ENCODE data around the gene ADAMTS3. TPM values are rescaled to one million over a fixed set of nuclear protein-coding genes. Genes with fewer than 3 reads are reported as not detected.

Gene ADAMTS3
- total and polyA plus RNA-seq, 9 of the 15 experiments (the other 6 are each of a cell fraction or from before 2014, with no cell fraction given), result 4.0 to 18.0 (median 12.1) TPM

GRCh38 chr4:72383439-72383838 lies 185.6 kb downstream of the ADAMTS3 start:
- Histone ChIP-seq H3K9ac (ENCODE audit: insufficient read depth in 1 of 2, low read depth in 2 of 2, low read length in 2 of 2) (no peak overlapping the region), H3K36me3 (ENCODE audit: control insufficient read depth, insufficient read depth, low read length) (0 out of 3 replicates have a peak, but pooled peaks cover 2% of the 10 kb centered on the region), H2AFZ (ENCODE audit: low read depth, low read length) (0 out of 2 replicates have a peak overlapping the region, but pooled peaks have one; percentile 10), H3K4me3 (no peak overlapping the region), H4K20me1 (replicated peaks; ENCODE audit: control insufficient read depth, insufficient read depth, low read length) (no peaks in the 10 kb centered on the region), H3K27me3 (ENCODE audit: control insufficient read depth in 2 of 2, insufficient read depth in 2 of 2, low read length in 2 of 2) (no peaks in the 10 kb centered on the region), H3K9me3 (replicated peaks; ENCODE audit: control insufficient read depth, insufficient read depth, low read depth, low read length) (no peaks in the 10 kb centered on the region; the same call in 1 of the 2 replicates), H3K79me2 (ENCODE audit: control insufficient read depth, insufficient read depth, low read length) (no peaks in the 10 kb centered on the region), H3K4me1 (replicated peaks in 1 of 2; ENCODE audit: control insufficient read depth in 2 of 2, insufficient read depth in 2 of 2, low read length in 2 of 2) (peaks cover 0 to 6% of the 10 kb centered on the region in 2 experiments; a peak in 3 of 5 replicates), H3K27ac (ENCODE audit: extremely low read depth, low read depth, low read length) (no peak overlapping the region), H3K9me1 (ENCODE audit: control insufficient read depth, insufficient read depth, low read length) (no peaks in the 10 kb centered on the region), H3K4me2 (ENCODE audit: insufficient read depth, low read length) (no peak overlapping the region)
- WGBS (ENCODE audit: insufficient coverage, low coverage, missing lambda C conversion rate), result 27% methylated on average over 3 of the region's 3 CpGs
- BruUV-seq (replicated peaks), result no TSS peak
- FAIRE-seq (peak; percentile 42), ATAC-seq (no peak; the same call in 2 of the 3 replicates), DNase-seq (ENCODE audit: extremely low read depth in 1 of 4, low spot score in 3 of 4) (no peak)
- intact Hi-C loops (cut with micrococcal nuclease), result no loop called here
- in situ Hi-C loops (cut with MboI), result no loop called here
- CTCF ChIA-PET (ENCODE audit: low intra/inter-chr PET ratio), result no interaction called here
- POLR2A ChIA-PET, result no interaction called here
- TF ChIP-seq ZNF449 (CRISPR knock-in tag; IDR thresholded peaks at IDR 0.05) (no peak), ZBTB7A (IDR thresholded peaks at IDR 0.05; ENCODE audit: borderline replicate concordance, control insufficient read depth, low read depth, low read length) (no peak), ZBTB40 (IDR thresholded peaks at IDR 0.05) (no peak), ZBTB40 (CRISPR knock-in tag; IDR thresholded peaks at IDR 0.05) (no peak), ZNF512 (tag; IDR thresholded peaks at IDR 0.05) (no peak), FOXP4 (CRISPR knock-in tag; IDR thresholded peaks at IDR 0.05; ENCODE audit: borderline replicate concordance) (no peak), RBFOX2 (IDR thresholded peaks at IDR 0.05; ENCODE audit: low read depth, low read length) (no peak), YBX1 (IDR thresholded peaks at IDR 0.05) (no peak)

All from K562 (cell line).